Measurements from ENCODE around the gene LAMA3. TPM values are rescaled to one million over a fixed set of nuclear protein-coding genes. Genes with fewer than 3 reads are reported as not detected.

The LAMA3 gene
- total and polyA plus RNA-seq, 2 of the 13 experiments (the other 11 are each of a cell fraction or from before 2014, with no cell fraction given): 0.45 to 2.2 TPM

- H3K9ac ChIP-seq (ENCODE audit: insufficient read depth, low read depth, low read length): no peak overlapping the region
- peaks cover 0 to 1% of the 10 kb centered on the region in 2 experiments; a peak in 1 of 5 replicates for H3K27me3 ChIP-seq (ENCODE audit: control insufficient read depth in 1 of 2, insufficient read depth in 2 of 2, low read length in 2 of 2)
- no peaks in the 10 kb centered on the region for H3K9me3 ChIP-seq (ENCODE audit: low read length)
- WGBS (ENCODE audit: low lambda C conversion rate): 13% methylated on average over 3 of the region's 3 CpGs
- ATAC-seq (no peak), FAIRE-seq (no peak), DNase-seq (ENCODE audit: low spot score) (no peak)
- no peak overlapping the region for H3K4me2 ChIP-seq (ENCODE audit: low read depth, low read length)
- H3K27ac ChIP-seq (ENCODE audit: extremely low read length, insufficient read depth, low read length): no peak overlapping the region
- intact Hi-C loops (cut with micrococcal nuclease; ENCODE audit: unreplicated experiment) (no loop called here), in situ Hi-C loops (cut with HindIII; ENCODE audit: extremely low pct_ligation_motif_present, low pct_unique_long_range_greater_than_20kb) (no loop called here)
- H3K4me1 ChIP-seq (ENCODE audit: insufficient read depth, low read length): no peaks in the 10 kb centered on the region
- ChIA-PET POLR2A (no interaction called here), CTCF (ENCODE audit: low intra/inter-chr PET ratio, low total read pairs) (no interaction called here)
- H3K79me2 ChIP-seq (ENCODE audit: insufficient read depth, low read length): no peaks in the 10 kb centered on the region
- H3K36me3 ChIP-seq (replicated peaks in 1 of 2; ENCODE audit: control insufficient read depth in 1 of 2, insufficient read depth in 2 of 2, low read length in 2 of 2): no peaks in the 10 kb centered on the region
- no peak for TF ChIP-seq ZNF644 (CRISPR knock-in tag; IDR thresholded peaks at IDR 0.05; ENCODE audit: low read depth)
- TF ChIP-seq E2F2 (CRISPR knock-in tag; IDR thresholded peaks at IDR 0.05; ENCODE audit: borderline replicate concordance): no peak
- no peak for TF ChIP-seq ZNF136 (CRISPR knock-in tag; IDR thresholded peaks at IDR 0.05; ENCODE audit: low read depth)
- no peak for TF ChIP-seq SKI (IDR thresholded peaks at IDR 0.05; ENCODE audit: partially characterized antibody)
- no peak for TF ChIP-seq SALL1 (CRISPR knock-in tag; IDR thresholded peaks at IDR 0.05)
- TF ChIP-seq RBM22 (optimal IDR thresholded peaks at IDR 0.05; ENCODE audit: low read length): no peak
- TF ChIP-seq RORA (CRISPR knock-in tag; IDR thresholded peaks at IDR 0.05): no peak
- TF ChIP-seq BRF2 (CRISPR knock-in tag; IDR thresholded peaks at IDR 0.05): no peak
- no peak for TF ChIP-seq GZF1 (CRISPR knock-in tag; IDR thresholded peaks at IDR 0.05)
- TF ChIP-seq KDM1A (CRISPR knock-in tag; IDR thresholded peaks at IDR 0.05): no peak
- TF ChIP-seq HNF1B (CRISPR knock-in tag; IDR thresholded peaks at IDR 0.05): no peak
- no peak for TF ChIP-seq ZNF552 (CRISPR knock-in tag; IDR thresholded peaks at IDR 0.05; ENCODE audit: borderline replicate concordance)
- H3K4me3 ChIP-seq (replicated peaks in 1 of 3; ENCODE audit: insufficient read depth in 1 of 3, low read depth in 2 of 3, low read length in 3 of 3): no peak overlapping the region
- no peaks in the 10 kb centered on the region for H4K20me1 ChIP-seq (ENCODE audit: insufficient read depth, low read length)
- BruUV-seq (replicated peaks): no TSS peak
- H2AFZ ChIP-seq (ENCODE audit: low read length): no peak overlapping the region
These were observed 13.4 kb upstream of the LAMA3 start for GRCh38 chr18:23675896-23676295.
